Measurements from ENCODE around the gene ARID5B.

ARID5B gene

GRCh38 chr10:61906562-61906901, 5.0 kb downstream of the ARID5B start:
- no peak for DNase-seq

- no peak for DNase-seq
Measured at GRCh38 chr10:61907011-61907410, 5.5 kb downstream of the ARID5B start.

- DNase-seq = no peak
Measured at GRCh38 chr10:61907587-61907986, 6.1 kb downstream of the ARID5B start.

GRCh38 chr10:61910226-61910805, 8.8 kb downstream of the ARID5B start:
- no peak for DNase-seq

GRCh38 chr10:61910894-61911293, 9.4 kb downstream of the ARID5B start:
- DNase-seq = no peak

- DNase-seq = no peak
Measured at GRCh38 chr10:61911425-61911824, 9.9 kb downstream of the ARID5B start.

GRCh38 chr10:61912981-61913380, 11.5 kb downstream of the ARID5B start:
- no peak for DNase-seq

GRCh38 chr10:61918140-61918539, 16.6 kb downstream of the ARID5B start:
- DNase-seq = no peak

- DNase-seq = no peak
Measured at GRCh38 chr10:61918989-61919388, 17.5 kb downstream of the ARID5B start.

GRCh38 chr10:61919646-61920215, 18.2 kb downstream of the ARID5B start:
- no peak for DNase-seq

- no peak for DNase-seq
Measured at GRCh38 chr10:61921143-61921542, 19.6 kb downstream of the ARID5B start.

GRCh38 chr10:61923210-61923949, 21.9 kb downstream of the ARID5B start:
- DNase-seq = no peak

- no peak for DNase-seq
Measured at GRCh38 chr10:61923950-61924274, 22.4 kb downstream of the ARID5B start.

- no peak for DNase-seq
Measured at GRCh38 chr10:61929555-61929954, 28.1 kb downstream of the ARID5B start.

- DNase-seq = no peak
Measured at GRCh38 chr10:61931620-61932332, 30.3 kb downstream of the ARID5B start.

GRCh38 chr10:61933859-61934555, 32.5 kb downstream of the ARID5B start:
- no peak for DNase-seq

- no peak for DNase-seq
Measured at GRCh38 chr10:61935077-61935476, 33.6 kb downstream of the ARID5B start.

GRCh38 chr10:61936770-61937169, 35.3 kb downstream of the ARID5B start:
- DNase-seq = no peak

- no peak for DNase-seq
Measured at GRCh38 chr10:61937631-61938351, 36.3 kb downstream of the ARID5B start.

GRCh38 chr10:61939902-61940301, 38.4 kb downstream of the ARID5B start:
- no peak for DNase-seq

GRCh38 chr10:61941202-61941681, 39.7 kb downstream of the ARID5B start:
- DNase-seq = no peak

- DNase-seq = no peak
Measured at GRCh38 chr10:61942604-61943461, 41.3 kb downstream of the ARID5B start.
